Measurements from ENCODE around the gene SLC66A1.
"Not testable (repeated sequence)": the region's sequence is repeated elsewhere in the genome, so short reads cannot be mapped to it uniquely, and the experiment has no call there.

The SLC66A1 gene

DNA sequence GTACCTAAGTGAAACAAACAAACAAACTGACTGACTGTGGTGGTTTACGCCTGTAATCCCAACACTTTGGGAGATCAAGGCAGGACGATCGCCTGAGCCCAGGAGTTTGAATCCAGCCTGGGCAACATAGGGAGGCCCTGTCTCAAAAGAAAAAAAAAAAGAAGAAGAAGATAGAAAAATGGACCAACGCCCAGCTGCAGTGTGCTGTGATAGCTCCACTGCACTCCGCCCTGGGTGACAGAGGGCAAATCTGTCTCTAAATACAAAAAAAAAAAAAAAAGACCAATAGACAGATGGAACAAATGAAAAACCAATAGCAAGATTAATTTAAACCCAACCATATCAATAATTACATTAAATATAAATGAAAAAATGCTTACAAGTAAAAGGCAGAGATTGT is 37.5 kb upstream of the SLC66A1 start:
- TF ChIP-seq, protein P1, sequence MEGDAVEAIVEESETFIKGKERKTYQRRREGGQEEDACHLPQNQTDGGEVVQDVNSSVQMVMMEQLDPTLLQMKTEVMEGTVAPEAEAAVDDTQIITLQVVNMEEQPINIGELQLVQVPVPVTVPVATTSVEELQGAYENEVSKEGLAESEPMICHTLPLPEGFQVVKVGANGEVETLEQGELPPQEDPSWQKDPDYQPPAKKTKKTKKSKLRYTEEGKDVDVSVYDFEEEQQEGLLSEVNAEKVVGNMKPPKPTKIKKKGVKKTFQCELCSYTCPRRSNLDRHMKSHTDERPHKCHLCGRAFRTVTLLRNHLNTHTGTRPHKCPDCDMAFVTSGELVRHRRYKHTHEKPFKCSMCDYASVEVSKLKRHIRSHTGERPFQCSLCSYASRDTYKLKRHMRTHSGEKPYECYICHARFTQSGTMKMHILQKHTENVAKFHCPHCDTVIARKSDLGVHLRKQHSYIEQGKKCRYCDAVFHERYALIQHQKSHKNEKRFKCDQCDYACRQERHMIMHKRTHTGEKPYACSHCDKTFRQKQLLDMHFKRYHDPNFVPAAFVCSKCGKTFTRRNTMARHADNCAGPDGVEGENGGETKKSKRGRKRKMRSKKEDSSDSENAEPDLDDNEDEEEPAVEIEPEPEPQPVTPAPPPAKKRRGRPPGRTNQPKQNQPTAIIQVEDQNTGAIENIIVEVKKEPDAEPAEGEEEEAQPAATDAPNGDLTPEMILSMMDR (IDR thresholded peaks at IDR 0.05; ENCODE audit: low read depth, low read length): no peak
- no peak overlapping the region for H3K4me3 ChIP-seq (ENCODE audit: low read depth, low read length)

DNA sequence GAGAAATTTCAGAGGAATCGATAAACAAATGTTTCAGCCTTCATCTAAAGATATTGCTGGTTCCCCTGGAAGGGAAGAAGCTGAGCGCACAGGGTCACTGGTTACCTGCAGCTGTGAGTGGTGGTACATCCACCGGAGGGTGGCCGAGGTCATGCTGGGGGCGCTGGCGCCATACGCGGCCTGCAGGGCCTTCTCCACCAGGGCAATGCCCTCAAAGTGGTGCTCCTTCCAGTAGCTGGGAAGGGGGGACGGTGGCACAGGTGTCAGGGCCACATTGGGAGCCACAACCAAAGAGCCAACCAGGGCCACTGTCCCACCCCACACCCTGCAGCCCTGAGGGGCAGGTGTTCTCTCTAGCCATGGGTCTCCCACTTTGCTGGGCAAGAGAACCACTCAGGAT is 28.2 kb upstream of the SLC66A1 start:
- TF ChIP-seq, protein P1 (IDR thresholded peaks at IDR 0.05; ENCODE audit: low read depth, low read length): no peak
- H3K4me3 ChIP-seq (ENCODE audit: low read depth, low read length): no peak overlapping the region

DNA sequence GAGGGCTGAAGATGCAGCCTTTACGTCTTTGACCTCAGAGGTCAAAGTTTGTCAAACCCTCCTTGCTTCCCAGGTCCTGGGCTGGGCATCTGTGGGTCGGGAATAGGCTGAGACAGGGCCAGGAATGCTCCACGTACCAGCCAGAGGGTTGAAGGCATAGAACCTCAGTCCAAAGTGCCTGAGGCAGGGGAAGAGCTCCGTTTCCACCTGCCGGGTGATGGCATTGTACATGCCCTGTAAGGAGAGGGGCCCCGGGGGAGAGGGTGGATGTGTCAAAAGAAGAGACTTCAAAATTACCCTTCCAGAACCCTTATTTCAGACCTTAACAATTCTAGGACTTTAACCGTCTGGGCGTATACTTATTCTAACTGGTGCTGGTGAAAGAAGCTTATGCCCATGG is 27.2 kb upstream of the SLC66A1 start:
- TF ChIP-seq, protein P1 (IDR thresholded peaks at IDR 0.05; ENCODE audit: low read depth, low read length): no peak
- no peak overlapping the region for H3K4me3 ChIP-seq (ENCODE audit: low read depth, low read length)

DNA sequence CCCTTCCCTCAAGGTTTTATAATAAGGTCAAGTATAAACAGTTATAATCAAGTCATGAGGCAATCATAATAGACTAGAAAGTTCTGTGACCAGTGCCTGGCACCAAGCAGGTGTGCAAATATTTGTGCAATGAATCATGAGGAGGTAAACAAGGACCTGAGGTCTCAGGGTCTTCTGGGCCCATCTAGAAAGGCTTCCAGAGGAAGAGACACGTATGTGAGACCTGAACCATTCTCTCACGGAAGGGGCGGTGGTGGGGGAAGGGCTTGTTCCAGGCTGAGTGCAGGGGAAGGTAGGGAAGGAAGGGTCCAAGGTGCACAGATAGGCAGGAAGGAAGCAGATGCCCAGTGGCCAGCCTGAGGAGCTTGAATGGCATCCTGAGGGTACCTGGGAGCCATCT is 26.8 kb upstream of the SLC66A1 start:
- H3K4me3 ChIP-seq (ENCODE audit: low read depth, low read length): not testable (repeated sequence)

DNA sequence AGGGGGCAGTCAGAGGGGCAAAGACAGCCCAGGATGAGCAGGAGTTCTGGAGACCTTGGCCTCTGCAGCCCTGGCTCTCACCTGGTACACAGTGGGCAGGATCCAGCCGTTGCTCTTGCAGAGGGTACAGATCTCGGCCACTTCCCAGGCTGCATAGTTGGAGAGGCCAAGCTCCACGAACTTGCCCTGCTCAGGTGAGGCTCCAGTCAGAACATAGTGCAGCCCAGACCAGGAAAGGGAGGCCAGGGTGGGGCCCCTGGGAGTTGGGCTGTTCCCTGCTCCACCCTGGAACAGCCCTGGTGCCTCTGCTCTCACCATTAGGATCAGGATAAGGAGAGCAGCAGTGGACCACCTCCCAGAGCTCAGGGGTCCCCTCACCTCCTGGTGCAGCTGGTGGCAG is 26.3 kb upstream of the SLC66A1 start:
- not testable (repeated sequence) for H3K4me3 ChIP-seq (ENCODE audit: low read depth, low read length)

DNA sequence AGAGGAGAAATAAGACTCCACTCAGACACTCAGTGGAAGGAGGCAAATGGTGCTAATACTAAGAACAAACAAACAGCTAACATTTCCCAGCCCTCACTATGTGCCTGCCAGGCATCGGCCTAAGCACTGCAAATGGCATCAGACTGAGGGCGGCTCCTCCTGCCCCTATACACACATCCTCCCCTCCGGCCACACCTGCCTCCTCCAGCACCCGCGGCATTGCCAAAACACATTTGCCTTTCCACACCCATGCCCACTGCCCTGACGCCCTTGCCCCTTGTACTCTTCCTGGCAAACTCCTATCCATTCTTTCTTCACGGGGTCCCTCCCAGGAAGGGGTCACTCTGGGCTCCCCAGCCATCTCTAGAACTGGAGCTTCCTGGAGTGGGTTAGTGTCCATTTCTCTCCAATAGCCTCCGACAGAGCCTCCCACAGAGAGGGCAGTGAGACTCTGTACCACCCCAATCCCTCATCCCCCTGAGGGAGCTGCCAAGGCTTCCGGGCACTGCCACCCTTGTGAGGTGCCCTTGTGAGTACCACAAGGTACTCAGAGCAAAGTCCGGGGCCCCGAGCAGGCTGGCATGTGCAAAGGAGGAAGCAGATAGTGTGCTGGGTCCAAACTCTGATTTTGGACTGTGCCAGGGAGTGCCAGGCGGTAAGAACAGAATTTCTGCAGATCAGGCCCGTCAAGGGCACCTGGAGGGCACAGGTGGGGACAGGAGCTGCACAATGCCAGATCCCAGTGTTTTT is 24.5 kb upstream of the SLC66A1 start:
- TF ChIP-seq, protein P1 (IDR thresholded peaks at IDR 0.05; ENCODE audit: low read depth, low read length): no peak
- no peak overlapping the region for H3K4me3 ChIP-seq (ENCODE audit: low read depth, low read length)

DNA sequence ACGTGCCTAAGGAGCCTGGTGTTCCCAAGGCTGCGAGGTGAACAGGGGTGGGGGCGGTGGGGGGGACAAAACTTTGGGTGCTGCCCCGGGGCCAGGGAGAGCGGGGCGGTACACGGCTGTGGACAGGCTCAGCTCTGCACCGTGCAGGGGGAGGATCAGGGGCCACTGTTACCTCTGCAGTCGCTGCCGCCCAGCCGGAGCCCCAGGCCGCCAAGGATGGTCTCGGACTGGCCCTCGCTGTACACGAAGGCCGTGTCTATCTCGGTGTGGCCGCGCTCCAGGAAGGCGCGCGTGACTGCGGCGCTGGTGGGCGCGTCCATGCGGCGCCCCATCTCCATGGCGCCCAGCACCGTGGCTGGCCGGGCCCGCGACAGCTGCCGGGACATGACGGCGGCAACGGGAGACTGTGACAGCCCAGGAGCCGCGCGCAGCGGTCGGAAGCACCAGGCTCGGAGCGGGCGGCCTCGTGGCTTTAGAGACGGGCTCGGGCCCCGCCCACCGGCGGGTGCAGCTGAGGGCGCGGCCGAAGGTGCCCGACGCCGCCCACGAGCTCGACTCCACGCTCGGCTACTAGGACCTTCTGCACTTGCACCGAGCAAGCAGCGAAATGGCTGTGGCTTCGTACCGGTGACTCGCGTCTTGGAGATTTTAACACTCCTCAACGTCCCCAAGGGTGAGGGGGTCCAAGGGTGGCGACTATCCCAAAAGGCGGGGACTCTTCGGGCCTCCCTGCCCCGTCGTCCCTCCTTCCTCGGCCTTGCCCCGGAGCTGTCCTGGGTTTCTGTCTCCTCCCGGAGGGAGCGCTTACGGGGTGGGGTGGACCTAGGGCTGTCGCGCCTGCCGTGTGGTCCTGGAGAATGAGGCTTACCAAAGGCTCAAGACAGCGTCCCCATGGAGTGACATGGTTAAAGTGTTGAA is 23.5 kb upstream of the SLC66A1 start, which contains the start of gene AKR7A3:
TSS of gene AKR7A3 (minus strand) at position 447 of the 918 bp plus-strand sequence. CDS start at position 386, 61 bp downstream.
- peak within 1 kb of the TSS; percentile 29 for H3K4me3 ChIP-seq (ENCODE audit: low read depth, low read length)

DNA sequence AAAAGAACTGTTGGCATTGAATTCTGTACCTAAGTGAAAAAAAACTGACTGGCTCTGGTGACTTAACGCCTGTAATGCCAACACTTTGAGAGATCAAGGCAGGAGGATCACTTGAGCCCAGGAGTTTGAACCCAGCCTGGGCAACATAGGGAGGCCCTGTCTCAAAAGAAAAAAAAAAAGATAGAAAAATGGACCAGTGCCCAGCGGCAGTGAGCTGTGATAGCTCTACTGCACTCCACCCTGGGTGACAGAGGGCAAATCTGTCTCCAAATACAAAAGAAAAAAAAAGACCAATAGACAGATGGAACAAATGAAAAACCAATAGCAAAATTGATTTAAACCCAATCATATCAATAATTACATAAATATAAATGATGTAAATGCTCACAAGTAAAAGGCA is 22.9 kb upstream of the SLC66A1 start:
- TF ChIP-seq, protein P1 (IDR thresholded peaks at IDR 0.05; ENCODE audit: low read depth, low read length): no peak
- no peak overlapping the region for H3K4me3 ChIP-seq (ENCODE audit: low read depth, low read length)
